Brain microvascular endothelial cell (primary cell): ENCODE data around the gene EML4.

Source experiments
- DNase-seq: peaks from one replicate; pipeline ENCODE4 v3.0.0-alpha.2; 2020
- H3K27ac ChIP-seq: fragments of 250-450 bp; sonication (Bioruptor Pico); 2 replicates; pipeline ENCODE4 v1.5.1; 2020; ENCODE audit warnings: mild to moderate bottlenecking, moderate library complexity
- H3K27me3 ChIP-seq: fragments of 250-450 bp; sonication (Bioruptor Pico); replicated peaks from 2 replicates; pipeline ENCODE4 v1.5.1; 2020; ENCODE audit warnings: mild to moderate bottlenecking
- H3K36me3 ChIP-seq: fragments of 250-450 bp; sonication (Bioruptor Pico); replicated peaks from 2 replicates; pipeline ENCODE4 v1.5.1; 2020; ENCODE audit warnings: mild to moderate bottlenecking
- H3K4me3 ChIP-seq: 2 replicates; pipeline ENCODE4 v1.5.1; 2011; ENCODE audit warnings: low read depth, mild to moderate bottlenecking, control low read depth, low read length, moderate library complexity
- CTCF ChIP-seq: IDR thresholded peaks from 2 replicates; pipeline ENCODE4 v1.5.1; 2011; ENCODE audit warnings: low read depth, mild to moderate bottlenecking, moderate library complexity, low read length, control low read depth, inconsistent platforms; ENCODE audit errors: missing control alignments
- in situ Hi-C: cut with HindIII; loops from 2 replicates; pipeline ENCODE4 v1.10.0; 2017; ENCODE audit warnings: low sequenced_read_pairs, low pct_ligation_motif_present

Gene EML4

GRCh38 chr2:42238644-42239288 lies 69.6 kb downstream of the EML4 start:
- no peak overlapping the region for H3K27ac ChIP-seq
- H3K27me3 ChIP-seq, result no peaks in the 10 kb centered on the region
- TF ChIP-seq CTCF, result peak; percentile 34
- in situ Hi-C loops, result no loop called here
- no peaks in the 10 kb centered on the region for H3K36me3 ChIP-seq
- DNase-seq, result no peak
- no peak overlapping the region for H3K4me3 ChIP-seq

GRCh38 chr2:42239289-42239661 lies 70.1 kb downstream of the EML4 start:
- in situ Hi-C loops, result no loop called here
- H3K4me3 ChIP-seq, result no peak overlapping the region
- H3K27me3 ChIP-seq, result no peaks in the 10 kb centered on the region
- DNase-seq, result no peak
- TF ChIP-seq CTCF, result no peak
- H3K36me3 ChIP-seq, result no peaks in the 10 kb centered on the region
- H3K27ac ChIP-seq, result no peak overlapping the region

- in situ Hi-C loops, result no loop called here
- H3K27ac ChIP-seq, result no peak overlapping the region
- H3K36me3 ChIP-seq, result no peaks in the 10 kb centered on the region
- no peaks in the 10 kb centered on the region for H3K27me3 ChIP-seq
- no peak for TF ChIP-seq CTCF
- H3K4me3 ChIP-seq, result no peak overlapping the region
- no peak for DNase-seq
Measured at GRCh38 chr2:42239811-42240210, 70.7 kb downstream of the EML4 start.

- Histone ChIP-seq H3K4me3 (no peak overlapping the region), H3K27me3 (no peaks in the 10 kb centered on the region), H3K27ac (no peak overlapping the region), H3K36me3 (peaks cover 6% of the 10 kb centered on the region)
- no peak for TF ChIP-seq CTCF
- no peak for DNase-seq
- in situ Hi-C loops, result no loop called here
Measured at GRCh38 chr2:42241517-42241916, 72.4 kb downstream of the EML4 start.

- in situ Hi-C loops, result no loop called here
- Histone ChIP-seq H3K36me3 (peaks cover 8% of the 10 kb centered on the region), H3K27me3 (no peaks in the 10 kb centered on the region), H3K27ac (no peak overlapping the region), H3K4me3 (no peak overlapping the region)
- no peak for DNase-seq
- no peak for TF ChIP-seq CTCF
Measured at GRCh38 chr2:42243297-42243696, 74.1 kb downstream of the EML4 start.

GRCh38 chr2:42244520-42244919 lies 75.4 kb downstream of the EML4 start:
- DNase-seq, result no peak
- no peak overlapping the region for H3K27ac ChIP-seq
- no peak overlapping the region for H3K4me3 ChIP-seq
- H3K36me3 ChIP-seq, result peaks cover 8% of the 10 kb centered on the region
- in situ Hi-C loops, result no loop called here
- TF ChIP-seq CTCF, result no peak
- H3K27me3 ChIP-seq, result no peaks in the 10 kb centered on the region
